Suprapubic skin (tissue), 4 donors: ENCODE data around the gene MVP. TPM values are rescaled to one million over a fixed set of nuclear protein-coding genes. Genes with fewer than 3 reads are reported as not detected.

Experiments
- DNase-seq, 2 donors: peaks; one replicate each; pipeline ENCODE4 v3.0.0-alpha.2; 2019; ENCODE audit warnings: low spot score in 2 of 2
- H3K27ac ChIP-seq: fragments of 200-600 bp; sonication (generic); one replicate; pipeline ENCODE4 v1.5.1; 2019
- H3K27me3 ChIP-seq: fragments of 200-600 bp; sonication (generic); one replicate; pipeline ENCODE4 v1.5.1; 2019
- H3K36me3 ChIP-seq: fragments of 200-600 bp; sonication (generic); one replicate; pipeline ENCODE4 v1.5.1; 2019
- H3K4me1 ChIP-seq: fragments of 200-600 bp; sonication (generic); one replicate; pipeline ENCODE4 v1.5.1; 2019
- H3K4me3 ChIP-seq: fragments of 200-600 bp; sonication (generic); one replicate; pipeline ENCODE4 v1.5.1; 2019; ENCODE audit warnings: mild to moderate bottlenecking
- H3K9me3 ChIP-seq: fragments of 200-600 bp; sonication (generic); one replicate; pipeline ENCODE4 v1.5.1; 2019
- CTCF ChIP-seq, 2 donors: fragments of 200-600 bp in 1 of 2; fragments of 450-650 bp in 1 of 2; sonication (generic) in 1 of 2; IDR thresholded peaks; one replicate each; pipeline ENCODE4 v1.5.1; 2016 to 2019; ENCODE audit warnings: antibody characterized with exemption in 2 of 2, mild to moderate bottlenecking in 1 of 2, moderate library complexity in 1 of 2
- EP300 ChIP-seq: sonication (generic); formaldehyde crosslinking; IDR thresholded peaks from one replicate; pipeline ENCODE4 v1.6.1; 2017; ENCODE audit warnings: antibody characterized with exemption
- POLR2A ChIP-seq, 2 donors: fragments of 450-650 bp; IDR thresholded peaks; one replicate each; pipeline ENCODE4 v1.6.1; 2017; ENCODE audit warnings: antibody characterized with exemption in 2 of 2, mild to moderate bottlenecking in 2 of 2, moderate library complexity in 2 of 2
- POLR2AphosphoS5 ChIP-seq, 3 donors: sonication (generic); formaldehyde crosslinking; IDR thresholded peaks; one replicate each; pipeline ENCODE4 v1.6.1; 2017; ENCODE audit warnings: antibody characterized with exemption in 3 of 3
- WGBS: methylation state at CpG from one replicate; pipeline ENCODE4 v1.1.5; 2018; 5-methylcytosine and 5-hydroxymethylcytosine counted together
- total RNA-seq, 4 donors: library from RNA; depleted of rRNA; stranded (reverse); fragments of >200 nt; gene quantifications; one replicate each; pipeline ENCODE4 v1.1.0, GENCODE V29; 2016

Gene MVP
- total RNA-seq, 4 donors from 2014 or later, result 54.9 to 104 (median 68.1) TPM

DNA sequence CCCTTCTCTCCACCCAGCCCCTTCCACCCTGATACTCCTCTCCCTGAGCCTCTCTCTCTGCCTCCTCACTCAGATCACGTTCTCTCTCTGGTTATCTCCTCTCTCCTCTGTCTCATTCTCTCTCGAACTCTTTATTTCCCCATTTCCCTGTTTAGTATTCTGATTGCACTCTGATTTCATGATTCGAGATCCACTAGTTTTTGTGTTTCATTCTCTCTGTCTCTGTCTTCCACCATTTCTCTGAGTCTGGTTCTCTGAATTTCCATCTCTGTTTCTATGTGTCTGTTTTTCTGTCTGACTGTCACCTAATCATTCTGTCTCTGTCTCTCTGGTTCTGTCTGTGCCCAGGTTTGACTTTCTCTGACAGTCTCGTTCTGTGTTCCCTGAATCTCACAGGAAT is 77.1 kb downstream of the MVP start:
- DNase-seq, result no peak
- no peak overlapping the region for H3K27ac ChIP-seq
- peaks cover 25% of the 10 kb centered on the region for H3K27me3 ChIP-seq
- TF ChIP-seq POLR2A (IDR thresholded peaks at IDR 0.05) (no peak), CTCF (IDR thresholded peaks at IDR 0.05) (no peak), EP300 (no peak), POLR2AphosphoS5 (IDR thresholded peaks at IDR 0.05) (no peak)
- H3K4me3 ChIP-seq, result no peak overlapping the region
- WGBS, result 46% methylated on average over 4 of the region's 4 CpGs
- H3K9me3 ChIP-seq, result no peaks in the 10 kb centered on the region
- no peaks in the 10 kb centered on the region for H3K36me3 ChIP-seq
- peaks cover 19% of the 10 kb centered on the region for H3K4me1 ChIP-seq

Other genes with a start within 250 kb of the MVP start
- gene SPN, start 157.2 kb upstream of the MVP start, total RNA-seq, result 1 to 10 TPM; 2.2 to 6.3 (median 4.7) TPM
- gene QPRT, start 141.3 kb upstream of the MVP start, total RNA-seq, result 1 to 10 TPM; 2.2 to 5.5 (median 3.5) TPM
- gene C16orf54, start 74.5 kb upstream of the MVP start, total RNA-seq, result 1 to 10 TPM in 1 of 4 donors, under 1 TPM in 1, not detected in 2; 0.34 to 1.1 TPM
- gene ZG16, start 42.2 kb upstream of the MVP start, total RNA-seq, result under 1 TPM in 1 of 4 donors, not detected in 3; 0.89 TPM
- 10 to 100 TPM; 42.8 to 65.7 (median 55.1) TPM for gene KIF22, start 29.7 kb upstream of the MVP start, total RNA-seq
- 100 to 1,000 TPM in 3 of 4 donors, 10 to 100 TPM in 1; 98.4 to 180 (median 125) TPM for gene MAZ, start 13.9 kb upstream of the MVP start, total RNA-seq
- gene PRRT2, start 8.3 kb upstream of the MVP start, total RNA-seq, result 1 to 10 TPM in 3 of 4 donors, not detected in 1; 1.1 to 6.8 (median 3.7) TPM
- gene PAGR1, start 4.3 kb upstream of the MVP start, total RNA-seq, result 10 to 100 TPM; 23.3 to 35.2 (median 23.8) TPM
- 100 to 1,000 TPM in 1 of 4 donors, 10 to 100 TPM in 3; 68.7 to 112 (median 96.7) TPM for gene CDIPT, start 42.8 kb downstream of the MVP start, total RNA-seq
- 1 to 10 TPM in 3 of 4 donors, under 1 TPM in 1; 0.98 to 2.9 (median 1.2) TPM for gene SEZ6L2, start 79.1 kb downstream of the MVP start, total RNA-seq
- gene ASPHD1, start 80.0 kb downstream of the MVP start, total RNA-seq, result under 1 TPM in 1 of 4 donors, not detected in 3; 0.34 TPM
- gene KCTD13, start 105.8 kb downstream of the MVP start, total RNA-seq, result 10 to 100 TPM; 20.3 to 43.9 (median 32.0) TPM
- gene TMEM219, start 141.6 kb downstream of the MVP start, total RNA-seq, result 100 to 1,000 TPM in 3 of 4 donors, 10 to 100 TPM in 1; 78.0 to 109 (median 106) TPM
- gene TAOK2, start 153.4 kb downstream of the MVP start, total RNA-seq, result 10 to 100 TPM; 29.1 to 54.4 (median 39.1) TPM
- 10 to 100 TPM; 14.6 to 29.3 (median 21.7) TPM for gene HIRIP3, start 175.2 kb downstream of the MVP start, total RNA-seq
- 10 to 100 TPM; 48.2 to 58.7 (median 51.0) TPM for gene INO80E, start 175.8 kb downstream of the MVP start, total RNA-seq
- under 1 TPM in 1 of 4 donors, not detected in 3; 0.42 TPM for gene DOC2A, start 190.6 kb downstream of the MVP start, total RNA-seq
- gene C16orf92, start 202.7 kb downstream of the MVP start, total RNA-seq, result not detected
- gene TLCD3B, start 210.8 kb downstream of the MVP start, total RNA-seq, result 1 to 10 TPM in 1 of 4 donors, under 1 TPM in 1, not detected in 2; 0.81 to 1.4 TPM
- 100 to 1,000 TPM; 794 to 967 (median 870) TPM for gene ALDOA, start 245.3 kb downstream of the MVP start, total RNA-seq